HG02763 (cell line): ENCODE data around the gene RSPH6A.
"Not testable (repeated sequence)": the region's sequence is repeated elsewhere in the genome, so short reads cannot be mapped to it uniquely, and the experiment has no call there.

Experiments used
- ATAC-seq: cut with Tn5 transposase; IDR thresholded peaks from one replicate; pipeline ENCODE4 v1.9.1; 2021; ENCODE audit warnings: mild to moderate bottlenecking, moderate library complexity; ENCODE audit not compliant: unreplicated experiment

RSPH6A gene

DNA sequence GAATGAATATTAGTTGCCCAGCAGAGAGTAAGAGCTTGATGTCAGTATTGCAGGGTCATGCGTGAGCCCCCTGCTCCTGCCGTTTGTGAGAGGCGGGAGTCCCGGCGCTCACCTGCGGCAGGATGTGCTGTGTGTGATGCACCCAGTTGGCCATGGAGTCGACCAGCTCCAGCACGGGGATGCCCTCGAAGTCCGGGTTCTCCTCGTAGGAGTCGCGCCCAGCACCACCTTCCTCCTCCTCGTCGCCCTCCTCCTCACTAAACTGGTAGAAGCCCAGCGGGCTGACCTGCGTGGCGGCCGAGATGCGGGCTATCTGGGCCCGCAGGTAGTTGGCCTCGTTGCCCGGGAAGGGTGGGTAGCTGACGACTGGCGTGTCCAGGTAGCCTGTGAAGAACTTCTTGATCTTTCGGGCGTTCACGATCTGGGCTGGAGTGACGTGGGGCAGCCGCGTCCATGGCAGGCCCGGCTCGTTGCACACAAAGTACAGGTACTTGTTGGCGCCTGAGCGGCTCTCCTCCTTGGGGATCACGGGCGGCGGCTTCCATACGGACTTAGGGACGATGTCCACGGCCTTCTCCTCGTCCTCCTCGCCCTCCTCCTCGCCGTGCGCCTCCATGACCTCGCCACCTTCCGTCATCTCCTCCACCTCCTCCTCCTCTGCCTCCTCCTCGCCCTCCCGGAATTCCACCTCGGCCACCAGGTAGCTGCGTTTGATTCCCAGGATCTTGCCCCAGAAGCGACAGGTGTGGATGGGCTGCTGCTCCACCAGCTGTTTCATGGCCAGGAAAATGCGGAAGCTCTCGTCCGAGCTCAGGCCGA, 10.8 kb downstream of the RSPH6A start:
- no peak for ATAC-seq

DNA sequence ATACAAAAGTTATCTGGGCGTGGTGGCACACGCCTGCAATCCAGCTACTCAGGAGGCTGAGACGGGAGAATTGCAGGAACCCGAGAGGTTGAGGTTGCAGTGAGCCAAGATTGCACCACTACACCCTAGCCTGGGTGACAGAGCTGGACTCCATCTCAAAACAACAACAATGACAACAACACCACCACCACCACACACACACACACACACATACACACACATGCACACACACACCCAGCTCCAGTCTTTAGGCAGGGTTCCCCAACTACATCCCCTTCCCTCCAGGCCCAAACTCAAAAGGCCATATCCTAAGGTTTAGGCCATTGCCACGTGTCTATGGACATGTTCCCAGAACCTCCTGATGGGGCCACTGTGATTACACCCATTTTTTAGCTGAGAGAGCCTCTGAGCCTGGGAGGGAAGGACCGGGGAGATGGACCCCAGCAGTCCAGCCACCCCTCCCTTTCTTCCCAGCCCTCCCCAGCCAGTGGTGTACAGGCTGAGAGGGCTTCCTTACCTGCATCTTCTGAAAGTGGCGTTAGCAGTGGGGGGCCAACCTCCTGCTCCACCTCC, 13.4 kb downstream of the RSPH6A start:
- no peak for ATAC-seq

DNA sequence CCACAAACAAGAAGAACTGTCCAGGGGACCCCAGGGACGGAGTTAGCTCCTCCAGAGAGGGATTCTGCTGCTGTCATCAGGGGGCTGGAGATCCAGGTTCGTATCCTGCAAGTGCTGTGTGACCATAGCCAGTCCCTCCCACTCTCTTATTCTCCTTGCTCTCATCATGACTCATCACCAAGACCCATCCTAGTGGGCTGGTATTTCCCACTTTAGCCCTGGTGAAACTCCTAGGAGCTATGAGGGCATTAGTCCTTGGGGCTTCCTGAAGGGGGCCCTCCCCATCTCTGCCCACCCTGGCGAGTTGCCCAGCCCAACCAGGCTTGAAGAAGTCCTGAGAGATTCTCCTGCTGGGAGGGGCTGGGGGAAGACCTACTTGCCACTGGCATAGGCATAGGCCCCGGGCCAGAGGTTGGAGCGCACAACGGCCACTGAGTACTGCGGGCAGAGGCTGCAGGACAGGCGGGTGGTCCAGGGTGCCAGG, 15.0 kb downstream of the RSPH6A start:
- ATAC-seq, result no peak

DNA sequence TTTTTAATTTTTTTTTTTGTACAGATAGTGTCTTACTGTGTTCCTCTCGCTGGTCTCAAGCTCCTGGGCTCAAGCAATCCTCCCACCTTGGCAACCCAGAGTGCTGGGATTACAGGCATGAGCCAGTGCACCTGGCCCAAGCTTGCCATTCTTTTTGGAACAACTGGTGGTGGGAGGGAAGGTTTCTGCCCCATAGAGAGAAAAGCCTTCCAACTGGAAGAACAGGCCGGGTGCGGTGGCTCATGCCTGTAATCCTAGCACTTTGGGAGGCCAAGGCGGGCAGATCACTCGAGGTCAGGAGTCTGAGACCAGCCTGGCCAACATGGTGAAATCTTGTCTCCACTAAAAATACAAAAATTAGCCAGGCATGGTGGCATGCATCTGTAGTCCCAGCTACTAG, 15.6 kb downstream of the RSPH6A start:
- not testable (repeated sequence) for ATAC-seq

DNA sequence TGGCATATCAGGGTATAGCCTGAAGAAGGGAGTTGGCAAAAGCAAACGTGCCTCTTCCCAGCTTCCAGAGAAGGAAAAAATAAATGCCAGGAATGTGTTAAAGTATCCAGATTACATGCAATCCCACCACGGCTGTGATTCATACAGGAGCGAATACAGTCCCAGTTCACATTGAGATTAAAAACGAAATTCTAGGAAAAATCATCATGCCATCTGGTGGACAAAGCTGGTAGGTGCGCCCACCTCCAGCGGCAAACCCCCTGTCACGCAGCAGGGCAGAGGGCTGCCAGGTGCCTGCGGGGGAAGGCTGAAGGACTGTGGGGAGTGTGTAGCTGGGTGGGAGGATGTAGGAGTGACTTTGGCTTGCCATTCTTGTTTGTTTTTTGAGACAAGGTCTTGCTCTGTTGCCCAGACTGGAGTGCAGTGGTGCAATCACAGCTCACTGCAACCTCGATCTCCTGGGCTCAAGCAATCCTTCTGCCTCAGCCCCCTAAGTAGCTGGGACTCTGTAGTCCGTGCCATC, 16.1 kb downstream of the RSPH6A start:
- ATAC-seq, result no peak

DNA sequence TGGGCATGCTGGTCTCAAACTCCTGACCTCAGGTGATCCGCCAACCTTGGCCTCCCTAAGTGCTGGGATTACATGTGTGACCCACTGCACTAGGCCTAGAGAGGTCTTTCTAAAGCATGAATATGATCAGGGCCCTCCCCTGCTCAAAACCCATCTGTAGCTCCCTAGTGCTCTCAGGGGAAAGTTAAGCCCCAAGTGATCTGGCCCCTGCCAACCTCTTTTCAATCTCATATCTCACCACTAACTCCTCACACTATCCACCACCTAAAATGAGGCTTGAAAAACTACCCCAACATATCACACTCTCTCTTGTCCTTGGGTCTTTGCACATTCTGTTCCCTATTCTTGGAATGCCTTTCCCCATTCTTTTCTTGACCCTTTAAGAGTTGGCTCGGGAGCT, 20.5 kb downstream of the RSPH6A start:
- ATAC-seq, result no peak

DNA sequence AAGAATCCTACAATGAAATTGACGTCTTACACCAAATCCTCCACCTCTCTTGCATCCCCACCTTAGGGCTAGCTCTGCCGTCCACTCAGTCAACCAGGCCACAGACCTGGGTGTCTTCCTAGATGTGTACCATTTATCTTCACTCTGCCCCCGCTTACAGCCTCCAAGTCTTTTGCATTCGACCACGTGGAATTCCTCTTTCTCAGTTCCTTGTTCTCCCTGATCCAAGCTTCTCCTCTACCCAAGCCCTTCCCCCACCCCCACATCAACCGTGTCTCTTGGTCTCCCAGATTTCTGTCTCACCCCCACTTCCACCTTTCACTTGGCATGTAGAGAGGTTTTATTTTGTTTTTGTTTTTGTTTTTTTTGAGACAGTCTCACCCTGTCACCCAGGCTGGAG, 21.2 kb downstream of the RSPH6A start:
- ATAC-seq, result no peak

DNA sequence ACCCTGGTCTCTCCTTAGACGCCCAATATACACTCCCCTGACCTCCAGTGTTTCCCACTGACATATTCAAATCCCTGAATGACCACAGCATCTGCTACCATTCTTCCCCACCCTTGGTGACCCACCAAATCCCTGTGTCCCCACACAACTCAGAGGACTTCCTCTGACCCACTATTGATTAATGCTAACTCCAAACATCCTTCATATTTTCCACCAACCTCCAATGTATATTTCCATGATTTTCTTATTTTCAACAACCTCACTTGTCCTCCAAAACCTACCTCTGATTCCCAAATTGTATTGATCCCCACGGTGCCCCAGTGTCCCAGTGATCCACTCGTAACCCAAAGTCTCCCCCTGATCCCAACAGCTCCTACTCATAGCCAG, 21.9 kb downstream of the RSPH6A start:
- no peak for ATAC-seq

DNA sequence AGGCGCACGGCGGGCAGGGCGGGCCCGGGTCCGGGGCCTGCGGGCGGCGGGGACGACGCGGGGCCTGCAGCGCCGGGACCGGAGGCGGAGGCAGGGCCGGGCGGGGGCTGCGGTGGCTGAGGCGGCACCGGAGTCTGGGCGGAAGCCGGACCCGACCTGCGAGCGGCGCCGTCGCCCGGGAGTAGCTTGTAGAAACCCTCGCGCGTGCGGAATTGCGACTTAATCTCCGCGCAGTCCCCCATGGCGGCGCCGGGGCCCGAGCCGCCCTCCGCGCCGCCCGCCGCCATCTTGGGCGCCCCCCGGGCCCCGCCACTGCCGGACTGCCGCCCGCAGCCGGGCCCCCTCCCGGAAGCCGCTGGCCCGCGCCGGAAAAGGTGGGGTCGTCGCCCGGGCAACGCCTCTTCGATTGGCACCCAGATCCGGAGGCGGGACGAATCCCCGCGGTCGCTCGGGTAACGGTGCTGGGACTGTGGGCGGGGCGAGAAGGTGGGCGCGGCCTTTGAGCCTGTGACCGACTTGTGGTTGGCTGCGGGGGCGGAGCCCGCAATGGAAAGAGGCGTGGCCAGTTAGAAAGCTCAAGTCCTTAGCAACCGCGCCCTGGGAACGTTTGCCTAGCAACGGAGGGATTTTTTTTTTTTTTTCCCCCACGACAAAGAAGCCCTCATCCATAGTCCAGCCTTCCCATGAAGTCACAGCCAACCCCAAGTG, 22.5 kb downstream of the RSPH6A start, which contains the start of gene DMWD:
TSS of gene DMWD (minus strand) at position 376 of the 708 bp plus-strand sequence. CDS start at position 287, 89 bp downstream.
- ATAC-seq, result peak; percentile 90

DNA sequence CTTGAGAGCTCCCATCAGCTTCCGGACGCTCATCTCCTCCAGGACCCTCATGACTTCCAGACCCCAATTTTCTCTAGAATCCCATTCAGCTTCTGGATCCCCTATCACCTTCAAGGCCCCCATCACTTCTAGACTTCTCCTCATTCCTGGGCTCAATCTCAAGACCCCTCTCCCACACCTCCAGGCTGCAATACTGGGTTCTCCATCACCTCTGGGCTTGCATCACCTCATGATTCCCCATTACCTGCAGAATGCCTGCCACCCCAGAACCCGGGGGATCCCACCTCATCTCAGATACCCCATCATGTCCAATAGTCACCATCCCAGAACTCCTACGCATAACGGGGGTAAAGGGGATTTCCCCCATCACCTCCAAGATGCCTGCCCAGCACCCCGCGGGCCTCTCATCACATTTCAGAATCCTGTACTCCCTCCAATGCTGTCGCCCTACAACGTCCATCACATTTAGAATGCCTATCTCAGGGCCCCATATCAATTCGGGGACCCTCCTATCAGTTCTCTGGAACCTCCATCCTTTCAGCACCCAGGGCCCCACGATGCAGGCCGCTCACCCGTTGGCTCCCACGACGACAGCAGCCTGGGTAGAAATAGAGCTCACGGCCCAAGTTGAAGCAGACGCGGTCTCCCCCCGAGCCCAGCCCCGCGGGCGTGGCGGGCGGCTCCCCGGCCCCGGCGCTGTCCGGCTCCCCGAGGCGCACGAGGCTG, 23.2 kb downstream of the RSPH6A start:
- no peak for ATAC-seq

DNA sequence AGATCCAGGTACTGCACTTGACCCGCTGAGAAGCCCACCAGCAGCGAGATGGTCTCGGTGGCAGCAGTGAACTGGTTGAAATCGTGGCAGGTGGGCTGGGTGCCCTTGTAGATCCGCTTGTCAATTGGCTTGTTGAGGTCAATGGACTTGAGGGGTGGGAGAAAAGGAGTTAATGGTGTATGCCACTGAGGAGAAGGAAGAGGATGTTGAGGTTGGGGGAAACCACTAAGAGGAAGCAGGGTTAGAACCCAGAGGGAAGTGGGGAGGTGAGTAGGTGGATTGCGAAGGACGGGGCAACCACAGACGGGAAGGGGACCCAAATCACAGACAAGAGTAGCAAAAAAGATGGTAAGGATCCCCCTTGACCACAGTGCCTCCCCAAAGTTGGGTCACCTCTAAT, 24.2 kb downstream of the RSPH6A start:
- ATAC-seq, result no peak

DNA sequence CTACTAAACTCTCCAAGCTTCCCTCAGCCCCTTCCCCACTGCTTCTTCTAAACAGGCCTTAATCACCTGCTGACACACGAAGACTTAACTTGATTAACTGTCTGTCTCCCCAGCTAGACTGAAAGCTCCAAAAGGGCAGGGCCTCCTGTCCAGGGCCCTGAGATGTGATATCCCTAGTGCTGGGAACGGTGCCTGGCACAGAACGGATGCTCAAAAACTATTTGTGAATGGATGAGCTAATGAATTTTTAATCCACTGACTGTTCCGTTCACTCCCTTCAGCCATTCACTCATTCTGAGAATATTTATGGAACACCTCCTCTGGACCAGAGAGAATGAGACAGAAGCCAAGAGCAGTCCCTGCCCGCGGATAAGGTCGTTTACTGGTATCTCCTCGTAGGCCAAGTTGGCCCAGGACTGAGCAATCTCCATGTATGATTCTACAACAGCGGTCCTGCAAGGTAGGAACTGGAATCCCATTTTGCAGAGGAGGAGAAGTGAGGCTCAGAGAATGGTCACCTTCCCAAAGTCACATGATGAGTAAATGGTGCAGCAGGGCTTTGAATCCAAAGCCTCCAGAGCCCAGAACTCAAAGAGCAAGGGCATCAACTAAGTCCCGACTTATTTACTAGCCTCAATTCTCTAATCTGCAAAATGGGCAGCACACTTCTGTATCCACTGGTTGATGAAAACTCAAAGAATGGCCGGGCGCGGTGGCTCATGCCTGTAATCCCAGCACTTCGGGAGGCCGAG, 25.9 kb downstream of the RSPH6A start:
- ATAC-seq, result no peak

DNA sequence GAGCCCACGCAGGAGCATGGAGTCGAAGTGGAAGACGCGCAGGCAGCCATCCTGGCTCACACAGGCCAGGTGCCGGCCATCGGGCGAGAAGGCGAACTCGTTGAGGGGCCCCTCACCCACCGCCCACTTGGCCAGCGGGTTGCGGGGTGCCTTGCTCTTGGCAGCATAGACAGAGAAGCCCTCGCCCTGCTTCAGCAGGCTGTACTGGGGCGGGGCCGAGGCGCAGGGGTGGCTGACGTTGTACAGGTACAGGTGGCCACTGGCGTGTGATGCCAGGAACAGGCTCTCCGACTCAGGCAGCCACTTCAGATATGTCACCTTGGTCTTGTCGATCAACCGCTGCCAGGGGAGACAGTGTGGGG, 28.6 kb downstream of the RSPH6A start:
- ATAC-seq, result no peak

DNA sequence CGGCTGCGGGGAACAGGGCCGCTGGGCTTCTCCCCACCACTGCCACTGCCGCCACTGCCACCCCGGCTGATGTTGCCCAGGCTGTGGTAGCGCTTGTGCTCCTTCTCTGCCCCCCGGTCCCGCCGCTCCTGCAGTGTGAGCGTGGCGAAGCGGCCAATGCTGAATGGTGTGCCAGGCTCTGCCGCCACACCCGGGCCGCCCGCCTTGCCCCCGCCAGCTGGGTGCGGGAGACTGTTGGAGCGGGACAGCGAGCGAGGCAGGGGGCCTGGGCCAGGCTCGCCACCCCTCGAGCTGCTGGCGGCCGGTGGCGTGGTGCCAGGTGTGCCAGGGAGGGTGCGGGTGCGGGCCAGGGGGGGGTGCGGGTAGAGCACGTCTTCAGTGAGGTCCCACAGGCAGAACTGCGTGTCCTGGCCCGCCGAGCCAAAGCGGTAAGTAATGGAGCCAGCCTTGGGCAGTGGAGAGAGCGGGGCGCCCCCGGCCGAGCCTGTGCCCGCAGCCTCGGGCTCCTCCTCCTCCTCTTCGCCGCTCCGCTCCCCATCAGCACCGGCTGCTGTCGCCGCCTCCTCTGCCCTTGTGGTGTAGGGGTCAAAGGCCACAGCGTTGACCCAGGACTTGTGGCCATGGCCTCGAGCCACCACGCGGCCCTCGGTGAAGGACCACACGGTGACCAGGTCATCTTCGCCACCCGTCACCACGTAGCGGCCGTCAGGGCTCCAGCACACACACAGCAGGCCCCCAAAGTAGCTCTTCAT, 29.2 kb downstream of the RSPH6A start:
- no peak for ATAC-seq

DNA sequence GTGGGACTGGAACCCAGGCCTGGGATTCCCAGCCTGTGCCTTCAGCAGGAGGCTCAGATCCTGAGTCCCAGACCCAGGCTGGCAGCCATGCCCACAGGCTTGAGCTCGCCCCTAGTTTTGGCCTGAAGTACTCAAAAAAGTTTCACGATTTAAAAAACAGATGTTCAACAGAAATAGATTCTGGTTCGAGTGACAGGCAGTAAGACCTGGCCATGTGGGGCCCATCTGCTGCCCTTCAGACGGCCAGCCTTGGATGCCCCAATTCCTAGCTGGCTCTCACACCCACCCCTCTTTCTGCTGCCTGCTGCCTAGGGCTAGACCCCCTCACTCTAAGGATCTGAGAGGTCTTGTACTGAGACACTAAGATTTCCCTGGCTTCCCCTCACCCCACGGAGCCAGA, 30.0 kb downstream of the RSPH6A start:
- no peak for ATAC-seq

DNA sequence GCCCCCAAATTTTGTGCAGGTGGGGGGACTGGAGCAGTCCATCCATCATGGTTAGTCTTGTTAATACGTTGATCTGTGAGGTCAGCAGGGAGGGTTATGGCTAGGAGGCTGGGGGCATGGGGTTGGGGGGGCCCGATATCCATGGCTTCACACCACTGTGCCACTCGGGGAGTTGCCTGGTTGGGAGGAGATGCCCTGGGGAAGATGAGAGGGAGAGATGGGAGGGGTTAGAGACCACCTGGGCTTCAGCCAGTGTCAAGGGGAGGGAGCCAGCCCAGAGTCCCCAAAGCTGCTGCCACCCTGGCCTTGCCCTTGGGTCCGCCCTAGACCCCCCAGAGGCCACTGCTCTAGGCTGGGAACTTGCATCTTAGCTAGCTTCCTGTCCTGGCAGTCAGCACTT, 31.0 kb downstream of the RSPH6A start:
- ATAC-seq, result no peak

DNA sequence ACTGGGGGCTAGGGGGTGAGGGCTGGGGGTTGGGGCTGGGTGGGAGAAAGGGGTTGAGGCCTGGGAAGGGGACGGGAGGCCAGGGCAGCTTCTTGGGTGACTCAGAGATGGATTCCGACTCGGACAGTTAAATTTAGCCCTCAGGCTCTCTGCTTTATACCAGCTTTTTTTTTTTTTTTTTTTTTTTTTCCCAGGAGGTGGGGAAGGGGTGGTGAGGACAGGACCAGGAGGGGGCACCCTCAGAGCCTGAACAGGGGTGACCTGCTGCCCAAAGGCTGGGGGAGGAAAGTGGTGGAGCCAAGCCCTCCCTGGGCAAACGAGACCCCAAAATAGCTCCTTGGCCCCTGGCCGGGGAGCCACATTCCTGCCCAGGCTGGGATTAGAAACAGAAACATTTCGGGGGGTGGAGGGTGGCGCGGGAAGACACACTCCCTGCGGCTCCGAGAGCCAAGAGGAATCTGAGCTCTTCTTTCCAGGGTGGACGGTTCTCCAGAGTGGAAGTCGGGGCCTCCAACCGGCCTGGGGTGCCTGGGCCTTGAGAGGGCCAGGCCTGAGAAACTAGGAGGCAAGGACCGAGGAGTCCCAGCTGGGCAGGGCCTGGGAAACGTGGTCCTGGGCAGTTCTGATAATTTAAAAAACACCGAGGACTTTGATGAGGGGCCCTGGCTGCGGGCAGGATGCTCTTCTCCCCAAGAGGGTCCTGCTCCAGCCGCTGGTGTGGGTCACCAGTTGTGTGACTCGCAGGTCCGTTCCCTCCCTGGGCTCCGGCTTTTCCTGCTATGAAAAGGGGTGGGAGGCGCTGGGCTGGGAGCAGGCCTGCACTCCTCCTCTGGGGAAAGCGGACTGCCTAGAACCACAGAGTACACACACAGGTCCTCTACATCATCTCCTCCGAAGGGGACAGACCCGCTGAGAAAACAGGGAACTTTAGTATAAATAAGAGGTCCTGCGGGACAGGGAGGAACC, 32.0 kb downstream of the RSPH6A start:
- ATAC-seq, result no peak

DNA sequence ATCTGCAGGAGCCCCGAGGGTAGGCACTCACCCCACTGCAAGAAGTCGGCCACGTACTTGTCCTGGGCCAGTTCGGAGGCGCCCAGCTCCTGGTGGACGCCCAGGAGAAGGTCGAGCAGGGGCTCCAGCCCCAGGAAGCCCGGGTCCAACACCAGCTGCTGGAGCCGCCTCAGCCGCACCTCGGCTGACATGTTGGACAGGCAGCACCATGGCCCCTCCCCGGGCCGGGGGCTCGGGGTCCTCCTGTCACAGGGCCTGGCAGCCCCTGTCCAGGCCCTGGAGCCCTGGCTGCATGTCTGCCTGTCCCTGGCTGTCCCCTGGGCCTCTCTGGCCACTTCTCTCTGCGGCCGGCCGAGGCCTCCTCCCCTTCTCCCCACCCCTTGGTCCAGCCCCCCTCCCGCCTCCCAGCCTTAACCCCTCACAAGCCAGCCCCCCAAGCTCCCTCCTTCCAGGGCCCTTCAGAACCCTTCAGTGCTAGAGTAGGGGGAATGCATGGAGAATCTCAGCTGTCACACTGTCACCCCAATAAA, 32.9 kb downstream of the RSPH6A start, which contains the start of gene DMPK:
TSS of gene DMPK (minus strand) at position 329 of the 530 bp plus-strand sequence. CDS start at position 191, 138 bp downstream.
- no peak for ATAC-seq
